Cardiac fibroblast (primary cell): ENCODE results near the gene ZNF804A.

ENCODE experiments used
- DNase-seq, 2 donors: peaks; one replicate each; pipeline versions ENCODE4 v3.0.0 to v3.0.0-alpha.2; 2010; ENCODE audit warnings: low read depth in 2 of 2
- H3K4me3 ChIP-seq, 2 donors: replicated peaks in 1 of 2; 1 replicate in 1 of 2; 2 replicates in 1 of 2; pipeline ENCODE4 v1.5.1; 2011; ENCODE audit warnings: low read depth in 2 of 2, low read length in 2 of 2, mild to moderate bottlenecking in 2 of 2, moderate library complexity in 1 of 2
- CTCF ChIP-seq: IDR thresholded peaks from one replicate; pipeline ENCODE4 v1.5.1; 2011; ENCODE audit warnings: low read depth, mild to moderate bottlenecking, low read length, inconsistent platforms

The ZNF804A gene

GRCh38 chr2:184923751-184924150 is 325.4 kb downstream of the ZNF804A start:
- H3K4me3 ChIP-seq = no peak overlapping the region
- no peak for TF ChIP-seq CTCF
- DNase-seq = no peak

- no peak for DNase-seq
- no peak for TF ChIP-seq CTCF
- H3K4me3 ChIP-seq = no peak overlapping the region
Measured at GRCh38 chr2:184927040-184927439, 328.7 kb downstream of the ZNF804A start.

- no peak for TF ChIP-seq CTCF
- no peak overlapping the region for H3K4me3 ChIP-seq
- DNase-seq = peak in 1 of 2 donors; percentile 0
Measured at GRCh38 chr2:184936761-184937160, 338.4 kb downstream of the ZNF804A start.

- no peak overlapping the region for H3K4me3 ChIP-seq
- DNase-seq = no peak
- TF ChIP-seq CTCF = no peak
Measured at GRCh38 chr2:184938221-184938985, 340.1 kb downstream of the ZNF804A start.

- H3K4me3 ChIP-seq = no peak overlapping the region
- DNase-seq = no peak
- TF ChIP-seq CTCF = no peak
Measured at GRCh38 chr2:184945326-184945725, 347.0 kb downstream of the ZNF804A start.

GRCh38 chr2:184945824-184946223 is 347.5 kb downstream of the ZNF804A start:
- H3K4me3 ChIP-seq = no peak overlapping the region
- no peak for DNase-seq
- TF ChIP-seq CTCF = no peak

- no peak for TF ChIP-seq CTCF
- no peak for DNase-seq
Measured at GRCh38 chr2:184956856-184957255, 358.5 kb downstream of the ZNF804A start.

More at GRCh38 chr2:184956856-184957255, 358.5 kb downstream of the ZNF804A start:
- no peak overlapping the region for H3K4me3 ChIP-seq
